HepG2 (cell line): Measurements from ENCODE around the gene PAQR6. TPM values are rescaled to one million over a fixed set of nuclear protein-coding genes. Genes with fewer than 3 reads are reported as not detected.

ENCODE experiments used
- AGO2 ChIP-seq: fragments of 200-400 bp; formaldehyde crosslinking; optimal IDR thresholded peaks from 2 replicates; pipeline ENCODE3; 2017; ENCODE audit warnings: mild to moderate bottlenecking, low read depth, low read length, moderate library complexity
- CHCHD3 ChIP-seq: sonication (generic); formaldehyde crosslinking; IDR thresholded peaks from 2 replicates; pipeline ENCODE4 v1.8.0; 2022; ENCODE audit warnings: mild to moderate bottlenecking, missing genetic modification reagents, moderate library complexity
- DMAP1 ChIP-seq: IDR thresholded peaks from 2 replicates; pipeline ENCODE4 v1.6.1; 2016
- FUBP1 ChIP-seq: sonication (generic); formaldehyde crosslinking; IDR thresholded peaks from 2 replicates; pipeline ENCODE4 v1.5.1; 2020; ENCODE audit warnings: missing genetic modification reagents, mild to moderate bottlenecking, borderline replicate concordance
- IRF9 ChIP-seq: sonication (generic); formaldehyde crosslinking; IDR thresholded peaks from 2 replicates; pipeline ENCODE4 v1.8.0; 2022; ENCODE audit warnings: missing genetic modification reagents, mild to moderate bottlenecking, borderline replicate concordance
- KAT2B ChIP-seq: fragments of 150-350 bp; IDR thresholded peaks from 2 replicates; pipeline ENCODE4 v1.6.1; 2014; ENCODE audit warnings: low read depth, low read length, borderline replicate concordance
- MATR3 ChIP-seq: sonication (generic); formaldehyde crosslinking; IDR thresholded peaks from 2 replicates; pipeline ENCODE4 v1.4.0; 2020; ENCODE audit warnings: missing genetic modification reagents
- NFE2L1 ChIP-seq: sonication (generic); formaldehyde crosslinking; IDR thresholded peaks from 2 replicates; pipeline ENCODE4 v1.4.0; 2020; ENCODE audit warnings: missing genetic modification reagents, mild to moderate bottlenecking, borderline replicate concordance
- NFYB ChIP-seq: sonication (generic); formaldehyde crosslinking; IDR thresholded peaks from 2 replicates; pipeline ENCODE4 v1.4.0; 2020; ENCODE audit warnings: missing genetic modification reagents
- PAF1 ChIP-seq: IDR thresholded peaks from 2 replicates; pipeline ENCODE4 v1.6.1; 2016; ENCODE audit warnings: missing genetic modification reagents, missing compliant biosample characterization
- SUZ12 ChIP-seq: fragments of 150-350 bp; IDR thresholded peaks from 2 replicates; pipeline ENCODE4 v1.6.1; 2014; ENCODE audit warnings: low read depth, low read length
- ZBTB10 ChIP-seq: sonication (generic); formaldehyde crosslinking; IDR thresholded peaks from 2 replicates; pipeline ENCODE4 v1.4.0; 2020; ENCODE audit warnings: missing genetic modification reagents, borderline replicate concordance
- ZFY ChIP-seq: sonication (generic); formaldehyde crosslinking; IDR thresholded peaks from 2 replicates; pipeline ENCODE4 v1.4.0; 2020; ENCODE audit warnings: missing genetic modification reagents
- ZNF224 ChIP-seq: sonication (generic); formaldehyde crosslinking; IDR thresholded peaks from 2 replicates; pipeline ENCODE4 v1.5.0; 2020; ENCODE audit warnings: mild to moderate bottlenecking, missing genetic modification reagents
- ZNF235 ChIP-seq: sonication (generic); formaldehyde crosslinking; IDR thresholded peaks from 2 replicates; pipeline ENCODE4 v1.8.1; 2023; ENCODE audit warnings: mild to moderate bottlenecking, missing genetic modification reagents, borderline replicate concordance
- ZNF598 ChIP-seq: sonication (generic); formaldehyde crosslinking; IDR thresholded peaks from 2 replicates; pipeline ENCODE4 v1.5.1; 2020; ENCODE audit warnings: mild to moderate bottlenecking, missing genetic modification reagents, borderline replicate concordance
- ZNF605 ChIP-seq: sonication (generic); formaldehyde crosslinking; IDR thresholded peaks from 2 replicates; pipeline ENCODE4 v1.8.0; 2022; ENCODE audit warnings: mild to moderate bottlenecking, missing genetic modification reagents
- ZNF747 ChIP-seq: sonication (generic); formaldehyde crosslinking; IDR thresholded peaks from 2 replicates; pipeline ENCODE4 v1.8.1; 2023; ENCODE audit warnings: missing genetic modification reagents, mild to moderate bottlenecking, borderline replicate concordance
- polyA plus RNA-seq, 8 experiments: library from polyadenylated mRNA; depleted of rRNA in 3 of 8; stranded (reverse) in 7 of 8; unstranded in 1 of 8; fragments of >200 nt; fragmentation: Illumina TruSeq in 4 of 8; extraction: Trizol in 4 of 8; gene quantifications; 2 replicates each; pipeline versions ENCODE4 v1.2.1 to v1.2.3, GENCODE V29; 2011 to 2016; ENCODE audit warnings: low read depth in 4 of 8, missing spikeins in 1 of 8, mixed read lengths in 1 of 8; ENCODE audit not compliant: insufficient read depth in 1 of 8
- total RNA-seq, 5 experiments: library from RNA; depleted of rRNA; stranded (reverse); fragments of >200 nt; fragmentation: Illumina TruSeq; extraction: Trizol; gene quantifications; 2 replicates each; pipeline ENCODE4 v1.2.3, GENCODE V29; 2016; ENCODE audit warnings: low read depth in 1 of 5
- TF ChIP-seq, protein P1 (sequence below): IDR thresholded peaks from 2 replicates; pipeline ENCODE4 v1.6.1; 2016
- TF ChIP-seq, protein P2 (sequence below): sonication (generic); formaldehyde crosslinking; IDR thresholded peaks from 2 replicates; pipeline ENCODE4 v1.4.0; 2020; ENCODE audit warnings: missing genetic modification reagents

Gene PAQR6
- total and polyA plus RNA-seq, 2 of the 13 experiments (the other 11 are each of a cell fraction or from before 2014, with no cell fraction given) = 0.82 to 1.4 TPM

- TF ChIP-seq ZBTB10 (CRISPR knock-in tag) = peak; percentile 20; the same call in 1 of the 2 replicates
- no peak for TF ChIP-seq KAT2B
- peak; percentile 65; the same call in 1 of the 2 replicates for TF ChIP-seq ZNF235
- peak; percentile 69; the same call in 1 of the 2 replicates for TF ChIP-seq FUBP1
- TF ChIP-seq ZFY (CRISPR knock-in tag) = peak; percentile 79
- no peak for TF ChIP-seq NFE2L1 (CRISPR knock-in tag)
- no peak for TF ChIP-seq PAF1 (CRISPR knock-in tag)
- no peak; the same call in none of the 2 replicates for TF ChIP-seq ZNF224 (CRISPR knock-in tag)
- peak; percentile 94 for TF ChIP-seq DMAP1 (CRISPR knock-in tag)
- no peak for TF ChIP-seq SUZ12
- TF ChIP-seq ZNF598 (CRISPR knock-in tag) = 0 out of 2 replicates have a peak, but pooled peaks have one; percentile 62
- TF ChIP-seq IRF9 = peak; percentile 83; the same call in 1 of the 2 replicates
- TF ChIP-seq NFYB = peak; percentile 73
- peak; percentile 96 for TF ChIP-seq AGO2
- peak; percentile 56; the same call in 1 of the 2 replicates for TF ChIP-seq ZNF605 (CRISPR knock-in tag)
- TF ChIP-seq CHCHD3 (CRISPR knock-in tag) = no peak
- TF ChIP-seq, protein P1, sequence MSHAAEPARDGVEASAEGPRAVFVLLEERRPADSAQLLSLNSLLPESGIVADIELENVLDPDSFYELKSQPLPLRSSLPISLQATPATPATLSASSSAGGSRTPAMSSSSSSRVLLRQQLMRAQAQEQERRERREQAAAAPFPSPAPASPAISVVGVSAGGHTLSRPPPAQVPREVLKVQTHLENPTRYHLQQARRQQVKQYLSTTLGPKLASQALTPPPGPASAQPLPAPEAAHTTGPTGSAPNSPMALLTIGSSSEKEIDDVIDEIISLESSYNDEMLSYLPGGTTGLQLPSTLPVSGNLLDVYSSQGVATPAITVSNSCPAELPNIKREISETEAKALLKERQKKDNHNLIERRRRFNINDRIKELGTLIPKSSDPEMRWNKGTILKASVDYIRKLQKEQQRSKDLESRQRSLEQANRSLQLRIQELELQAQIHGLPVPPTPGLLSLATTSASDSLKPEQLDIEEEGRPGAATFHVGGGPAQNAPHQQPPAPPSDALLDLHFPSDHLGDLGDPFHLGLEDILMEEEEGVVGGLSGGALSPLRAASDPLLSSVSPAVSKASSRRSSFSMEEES (CRISPR knock-in tag) = peak; percentile 65; the same call in 1 of the 2 replicates
- no peak for TF ChIP-seq MATR3
- TF ChIP-seq, protein P2, sequence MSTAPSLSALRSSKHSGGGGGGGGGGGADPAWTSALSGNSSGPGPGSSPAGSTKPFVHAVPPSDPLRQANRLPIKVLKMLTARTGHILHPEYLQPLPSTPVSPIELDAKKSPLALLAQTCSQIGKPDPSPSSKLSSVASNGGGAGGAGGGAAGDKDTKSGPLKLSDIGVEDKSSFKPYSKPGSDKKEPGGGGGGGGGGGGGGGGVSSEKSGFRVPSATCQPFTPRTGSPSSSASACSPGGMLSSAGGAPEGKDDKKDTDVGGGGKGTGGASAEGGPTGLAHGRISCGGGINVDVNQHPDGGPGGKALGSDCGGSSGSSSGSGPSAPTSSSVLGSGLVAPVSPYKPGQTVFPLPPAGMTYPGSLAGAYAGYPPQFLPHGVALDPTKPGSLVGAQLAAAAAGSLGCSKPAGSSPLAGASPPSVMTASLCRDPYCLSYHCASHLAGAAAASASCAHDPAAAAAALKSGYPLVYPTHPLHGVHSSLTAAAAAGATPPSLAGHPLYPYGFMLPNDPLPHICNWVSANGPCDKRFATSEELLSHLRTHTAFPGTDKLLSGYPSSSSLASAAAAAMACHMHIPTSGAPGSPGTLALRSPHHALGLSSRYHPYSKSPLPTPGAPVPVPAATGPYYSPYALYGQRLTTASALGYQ = 0 out of 2 replicates have a peak, but pooled peaks have one; percentile 35
- peak; percentile 78; the same call in 1 of the 2 replicates for TF ChIP-seq ZNF747 (CRISPR knock-in tag)
Observed at GRCh38 chr1:156282479-156283222, 34.8 kb upstream of the PAQR6 start, which contains the start of gene SMG5 (continued).
